H9 (cell line): ENCODE data around the gene IRF1. TPM values are rescaled to one million over a fixed set of nuclear protein-coding genes. Genes with fewer than 3 reads are reported as not detected.

ENCODE experiments used
- DNase-seq: peaks from one replicate; pipeline ENCODE4 v3.0.0-alpha.2; 2017
- H2AFZ ChIP-seq: one replicate; pipeline ENCODE4 v1.6.1; 2013; ENCODE audit warnings: mild to moderate bottlenecking, low read length, control low read depth, moderate library complexity
- H2AK5ac ChIP-seq: 2 replicates; pipeline ENCODE4 v1.6.1; 2013; ENCODE audit warnings: low read length, control low read depth, mixed read lengths; ENCODE audit not compliant: insufficient read length
- H2BK120ac ChIP-seq: one replicate; pipeline ENCODE4 v1.6.1; 2013; ENCODE audit warnings: low read depth, mild to moderate bottlenecking, low read length, control low read depth, inconsistent platforms; ENCODE audit not compliant: poor library complexity, severe bottlenecking
- H2BK12ac ChIP-seq: 2 replicates; pipeline ENCODE4 v1.6.1; 2013; ENCODE audit warnings: low read length, control low read depth, mixed read lengths, low read depth; ENCODE audit not compliant: insufficient read length
- H2BK15ac ChIP-seq: 2 replicates; pipeline ENCODE4 v1.6.1; 2013; ENCODE audit warnings: low read depth, low read length, control low read depth
- H2BK20ac ChIP-seq: one replicate; pipeline ENCODE4 v1.6.1; 2013; ENCODE audit warnings: low read depth, mild to moderate bottlenecking, low read length, control low read depth, inconsistent platforms; ENCODE audit not compliant: poor library complexity, severe bottlenecking
- H2BK5ac ChIP-seq: 2 replicates; pipeline ENCODE4 v1.6.1; 2013; ENCODE audit warnings: low read length, control low read depth, mixed read lengths; ENCODE audit not compliant: insufficient read length
- H3K14ac ChIP-seq: 2 replicates; pipeline ENCODE4 v1.6.1; 2013; ENCODE audit warnings: low read length, control low read depth; ENCODE audit not compliant: insufficient read depth
- H3K18ac ChIP-seq: 2 replicates; pipeline ENCODE4 v1.6.1; 2013; ENCODE audit warnings: low read depth, mild to moderate bottlenecking, mixed read lengths, low read length, control low read depth; ENCODE audit not compliant: insufficient read length
- H3K23ac ChIP-seq: 2 replicates; pipeline ENCODE4 v1.6.1; 2013; ENCODE audit warnings: low read length, control low read depth, mixed read lengths, low read depth; ENCODE audit not compliant: insufficient read length
- H3K23me2 ChIP-seq: 2 replicates; pipeline ENCODE4 v1.6.1; 2013; ENCODE audit warnings: low read depth, mild to moderate bottlenecking, mixed read lengths, low read length, control low read depth; ENCODE audit not compliant: insufficient read length, poor library complexity, severe bottlenecking
- H3K27ac ChIP-seq: 2 replicates; pipeline ENCODE4 v1.5.1; 2013; ENCODE audit warnings: low read length, control low read depth, mixed read lengths, low read depth; ENCODE audit not compliant: insufficient read length
- H3K27me3 ChIP-seq: 2 replicates; pipeline ENCODE4 v1.6.1; 2013; ENCODE audit warnings: low read length, control low read depth, inconsistent platforms; ENCODE audit not compliant: insufficient read depth
- H3K4ac ChIP-seq: 2 replicates; pipeline ENCODE4 v1.6.1; 2013; ENCODE audit warnings: low read depth, mild to moderate bottlenecking, control low read depth, inconsistent platforms, low read length, moderate library complexity
- H3K4me1 ChIP-seq: 2 replicates; pipeline ENCODE4 v1.6.1; 2013; ENCODE audit warnings: low read length, control low read depth, inconsistent platforms; ENCODE audit not compliant: insufficient read depth
- H3K4me2 ChIP-seq: 2 replicates; pipeline ENCODE4 v1.6.1; 2013; ENCODE audit warnings: low read length, control low read depth, mixed read lengths; ENCODE audit not compliant: insufficient read length, insufficient read depth
- H3K56ac ChIP-seq: 2 replicates; pipeline ENCODE4 v1.6.1; 2013; ENCODE audit warnings: low read depth, mild to moderate bottlenecking, mixed read lengths, low read length, control low read depth; ENCODE audit not compliant: insufficient read length
- H3K79me1 ChIP-seq: 2 replicates; pipeline ENCODE4 v1.6.1; 2013; ENCODE audit warnings: low read depth, mild to moderate bottlenecking, moderate library complexity, low read length, control low read depth, inconsistent platforms; ENCODE audit not compliant: insufficient read depth, poor library complexity, severe bottlenecking
- H3K79me2 ChIP-seq: 2 replicates; pipeline ENCODE4 v1.6.1; 2013; ENCODE audit warnings: low read length, control low read depth, inconsistent platforms; ENCODE audit not compliant: insufficient read depth
- H3K9ac ChIP-seq: 2 replicates; pipeline ENCODE4 v1.6.1; 2013; ENCODE audit warnings: low read length, control low read depth, mixed read lengths; ENCODE audit not compliant: insufficient read length; ENCODE audit errors: extremely low read depth
- H3K9me3 ChIP-seq: one replicate; pipeline ENCODE4 v1.6.1; 2013; ENCODE audit warnings: low read depth, low read length, inconsistent platforms; ENCODE audit not compliant: control insufficient read depth
- H3T11ph ChIP-seq: one replicate; pipeline ENCODE4 v1.6.1; 2013; ENCODE audit warnings: mild to moderate bottlenecking, low read length, control low read depth, inconsistent platforms
- H4K20me1 ChIP-seq: one replicate; pipeline ENCODE4 v1.6.1; 2013; ENCODE audit not compliant: control insufficient read depth, insufficient read length, insufficient read depth
- H4K5ac ChIP-seq: 2 replicates; pipeline ENCODE4 v1.6.1; 2013; ENCODE audit warnings: low read depth, mild to moderate bottlenecking, mixed read lengths, low read length, control low read depth; ENCODE audit not compliant: insufficient read length
- H4K8ac ChIP-seq: replicated peaks from 2 replicates; pipeline ENCODE4 v1.6.1; 2013; ENCODE audit warnings: low read length, control low read depth, mixed read lengths, low read depth; ENCODE audit not compliant: insufficient read length
- H4K91ac ChIP-seq: 2 replicates; pipeline ENCODE4 v1.6.1; 2013; ENCODE audit warnings: low read depth, mild to moderate bottlenecking, moderate library complexity, mixed read lengths, low read length, control low read depth; ENCODE audit not compliant: insufficient read length
- H3K27ac Mint-ChIP-seq, 3 experiments: 2 replicates in 2 of 3; 3 replicates in 1 of 3; pipeline ENCODE4 v1.8.0; 2020 to 2021; ENCODE audit warnings: mixed read lengths in 3 of 3, mild to moderate bottlenecking in 1 of 3, moderate library complexity in 1 of 3
- H3K27me3 Mint-ChIP-seq: 2 replicates; pipeline ENCODE4 v1.8.0; 2021; ENCODE audit warnings: low read depth, mild to moderate bottlenecking, moderate library complexity, mixed read lengths
- H3K36me3 Mint-ChIP-seq, 3 experiments: 2 replicates in 2 of 3; 3 replicates in 1 of 3; pipeline ENCODE4 v1.8.0; 2020 to 2021; ENCODE audit warnings: low read depth in 3 of 3, mixed read lengths in 3 of 3; ENCODE audit not compliant: insufficient read depth in 1 of 3
- H3K4me1 Mint-ChIP-seq, 2 experiments: 2 replicates each; pipeline ENCODE4 v1.8.0; 2020; ENCODE audit warnings: mixed read lengths in 2 of 2
- H3K4me3 Mint-ChIP-seq, 2 experiments: 2 replicates in 1 of 2; 3 replicates in 1 of 2; pipeline ENCODE4 v1.8.0; 2020 to 2021; ENCODE audit warnings: mild to moderate bottlenecking in 2 of 2, mixed read lengths in 2 of 2, moderate library complexity in 1 of 2
- H3K9me3 Mint-ChIP-seq, 2 experiments: 2 replicates in 1 of 2; 3 replicates in 1 of 2; pipeline ENCODE4 v1.8.0; 2020; ENCODE audit warnings: mild to moderate bottlenecking in 2 of 2, mixed read lengths in 2 of 2, moderate library complexity in 1 of 2
- CTCF ChIP-seq: fragments of 200-600 bp; sonication (generic); conservative IDR thresholded peaks from 3 replicates; pipeline ENCODE4 v1.8.0; 2021; ENCODE audit warnings: antibody characterized with exemption, mild to moderate bottlenecking
- WGBS: extraction: QIAGEN DNeasy Blood & Tissue Kit; methylation state at CpG from one replicate; pipeline ENCODE4 v1.1.7; 2013; ENCODE audit warnings: missing lambda C conversion rate, low lambda C conversion rate, mixed read lengths; ENCODE audit not compliant: insufficient read length; ENCODE audit errors: extremely low coverage; 5-methylcytosine and 5-hydroxymethylcytosine counted together
- total RNA-seq: library from RNA; stranded (reverse); gene quantifications from 2 replicates; pipeline ENCODE4 v1.2.1, GENCODE V29; 2021

The IRF1 gene
- total RNA-seq, 1 experiment from 2014 or later = 8.7 TPM

GRCh38 chr5:132455614-132456115 lies 34.9 kb downstream of the IRF1 start:
- H2BK12ac ChIP-seq = no peak overlapping the region

More at GRCh38 chr5:132455614-132456115, 34.9 kb downstream of the IRF1 start:
- Histone ChIP-seq H3K9ac (no peak overlapping the region), H3K23ac (no peak overlapping the region), H3K79me2 (no peaks in the 10 kb centered on the region), H3K14ac (no peak overlapping the region), H4K91ac (no peak overlapping the region), H3K9me3 (no peaks in the 10 kb centered on the region), H3K27ac (no peak overlapping the region), H2AK5ac (no peak overlapping the region), H3K79me1 (no peaks in the 10 kb centered on the region), H2BK120ac (no peak overlapping the region), H3K56ac (no peak overlapping the region), H3K4me2 (no peak overlapping the region), H4K5ac (no peak overlapping the region), H4K8ac (no peak overlapping the region), H3K4me1 (peaks cover 9% of the 10 kb centered on the region; the same call in 1 of the 2 replicates), H3T11ph (no peak overlapping the region), H2BK20ac (no peak overlapping the region), H3K27me3 (no peaks in the 10 kb centered on the region), H2BK5ac (no peak overlapping the region), H2AFZ (no peak overlapping the region), H3K23me2 (no peaks in the 10 kb centered on the region), H3K4ac (no peak overlapping the region), H4K20me1 (no peaks in the 10 kb centered on the region), H3K18ac (no peak overlapping the region), H2BK15ac (no peak overlapping the region)
- Mint-ChIP-seq H3K27ac (0 out of 7 replicates have a peak overlapping the region, but pooled peaks of 1 of the 3 experiments have one; percentile 48), H3K36me3 (no peaks in the 10 kb centered on the region; a peak in 1 of 7 replicates), H3K4me1 (peaks cover 39 to 40% of the 10 kb centered on the region in 2 experiments), H3K4me3 (no peak overlapping the region), H3K9me3 (no peaks in the 10 kb centered on the region; a peak in 1 of 5 replicates), H3K27me3 (no peaks in the 10 kb centered on the region; the same call in none of the 2 replicates)
- TF ChIP-seq CTCF = no peak
- DNase-seq = peak; percentile 74
- no CpG with 5 or more reads among the region's 5 CpGs for WGBS
